Transverse colon (tissue), 4 donors: ENCODE results near the gene ABHD16A. TPM values are rescaled to one million over a fixed set of nuclear protein-coding genes. Genes with fewer than 3 reads are reported as not detected.

ENCODE experiments used
- DNase-seq: peaks from one replicate; pipeline ENCODE4 v3.0.0-alpha.2; 2019
- H3K27ac ChIP-seq, 4 donors: fragments of 200-600 bp; sonication (generic); 2 replicates each; pipeline ENCODE4 v1.5.1; 2016 to 2018; ENCODE audit warnings: inconsistent platforms in 4 of 4
- H3K27me3 ChIP-seq: fragments of 200-600 bp; sonication (generic); 2 replicates; pipeline ENCODE4 v1.5.1; 2017; ENCODE audit warnings: inconsistent platforms
- H3K36me3 ChIP-seq, 4 donors: fragments of 200-600 bp; sonication (generic); 2 replicates each; pipeline ENCODE4 v1.5.1; 2017 to 2019; ENCODE audit warnings: inconsistent platforms in 4 of 4
- H3K4me1 ChIP-seq, 4 donors: fragments of 200-600 bp; sonication (generic); 2 replicates each; pipeline ENCODE4 v1.5.1; 2017 to 2020; ENCODE audit warnings: inconsistent platforms in 4 of 4
- H3K4me3 ChIP-seq, 4 donors: fragments of 200-600 bp; sonication (generic); 1 replicate in 1 of 4; 2 replicates in 3 of 4; pipeline versions ENCODE4 v1.5.1 to v1.6.1; 2017 to 2019; ENCODE audit warnings: inconsistent platforms in 4 of 4
- H3K9me3 ChIP-seq, 2 donors: fragments of 200-600 bp; sonication (generic); 2 replicates each; pipeline ENCODE4 v1.5.1; 2017 to 2019; ENCODE audit warnings: inconsistent platforms in 2 of 2
- CTCF ChIP-seq, 5 experiments: fragments of 200-600 bp in 3 of 5; fragments of 450-650 bp in 2 of 5; sonication (generic) in 3 of 5; IDR thresholded peaks; 1 replicate in 2 of 5; 2 replicates in 3 of 5; pipeline ENCODE4 v1.5.1; 2016 to 2017; ENCODE audit warnings: antibody characterized with exemption in 5 of 5, inconsistent platforms in 3 of 5, mild to moderate bottlenecking in 2 of 5, moderate library complexity in 1 of 5
- EP300 ChIP-seq: sonication (generic); formaldehyde crosslinking; IDR thresholded peaks from one replicate; pipeline ENCODE4 v1.6.1; 2017; ENCODE audit warnings: antibody characterized with exemption, low read depth
- POLR2A ChIP-seq: fragments of 450-650 bp; IDR thresholded peaks from one replicate; pipeline ENCODE4 v1.6.1; 2016; ENCODE audit warnings: antibody characterized with exemption, mild to moderate bottlenecking, moderate library complexity
- POLR2AphosphoS5 ChIP-seq, 3 donors: sonication (generic); formaldehyde crosslinking; IDR thresholded peaks; one replicate each; pipeline ENCODE4 v1.6.1; 2016; ENCODE audit warnings: antibody characterized with exemption in 3 of 3
- WGBS, 2 donors: methylation state at CpG; one replicate each; pipeline ENCODE4 v1.1.5; 2018; ENCODE audit warnings: low coverage in 1 of 2; 5-methylcytosine and 5-hydroxymethylcytosine counted together
- in situ Hi-C, 4 donors: fragments of 200-750 bp; cut with MboI; loops; one replicate each; pipeline versions ENCODE4 v1.15.0 to v1.15.1; 2017; ENCODE audit warnings: low sequenced_read_pairs in 3 of 4, low pct_ligation_motif_present in 1 of 4, low pct_unique_long_range_greater_than_20kb in 1 of 4
- intact Hi-C: fragments of 100-400 bp; cut with DNase I; formaldehyde crosslinking; loops from one replicate; pipeline ENCODE4 v1.15.1; 2023; ENCODE audit warnings: low total_unique reads
- total RNA-seq, 4 donors: library from RNA; depleted of rRNA; stranded (reverse); fragments of >200 nt; gene quantifications; one replicate each; pipeline ENCODE4 v1.1.0, GENCODE V29; 2016

The ABHD16A gene
- total RNA-seq, 4 donors from 2014 or later = 45.4 to 72.8 (median 67.4) TPM

GRCh38 chr6:31740397-31741223 lies 37.5 kb upstream of the ABHD16A start:
- 16 to 17% methylated on average over 7 to 29 of the region's 29 CpGs for WGBS, 2 donors
- Histone ChIP-seq H3K9me3 (no peaks in the 10 kb centered on the region), H3K27ac (peak overlapping the region; percentile 89 to 98 (median 96)), H3K36me3 (no peaks in the 10 kb centered on the region), H3K27me3 (no peaks in the 10 kb centered on the region), H3K4me3 (peak overlapping the region; percentile 58 to 73 (median 68)), H3K4me1 (peaks cover 13 to 43% (median 37%) of the 10 kb centered on the region in 4 donors)
- intact Hi-C loops = no loop called here
- in situ Hi-C loops = no loop called here
- TF ChIP-seq CTCF (IDR thresholded peaks at IDR 0.05) (no peak), POLR2AphosphoS5 (IDR thresholded peaks at IDR 0.05) (no peak), EP300 (no peak), POLR2A (no peak)
- DNase-seq = peak; percentile 60

- peak; percentile 99 for DNase-seq
- 0% methylated on average over 58 of the region's 58 CpGs; no CpG with 5 or more reads in 1 of the 2 donors for WGBS, 2 donors
- peak within 1 kb of the TSS; percentile 58 to 73 (median 68) for H3K4me3 ChIP-seq
- no peaks in the 10 kb centered on the region for H3K36me3 ChIP-seq
- peaks cover 13 to 44% (median 37%) of the 10 kb centered on the region in 4 donors for H3K4me1 ChIP-seq
- H3K27ac ChIP-seq = peak within 1 kb of the TSS; percentile 96 to 99 (median 98)
- no peaks in the 10 kb centered on the region for H3K27me3 ChIP-seq
- intact Hi-C loops (no loop called here), in situ Hi-C loops (loop anchor here in 1 of 4 donors (10.0 kb wide), 1 partner anchor 85 kb away; the partner anchor contains the start of gene HSPA1B)
- H3K9me3 ChIP-seq = no peaks in the 10 kb centered on the region
- peak; percentile 79 for TF ChIP-seq POLR2A
- no peak for TF ChIP-seq EP300
- TF ChIP-seq POLR2AphosphoS5 (IDR thresholded peaks at IDR 0.05) = peak; percentile 76 to 92 (median 85)
- no peak for TF ChIP-seq CTCF (IDR thresholded peaks at IDR 0.05)
These were observed 36.7 kb upstream of the ABHD16A start, which contains the start of gene MSH5 for GRCh38 chr6:31739639-31740396. TSS of gene MSH5 (plus strand) at chr6:31740005. CDS start at chr6:31740467, 462 bp downstream.

GRCh38 chr6:31737991-31738979 lies 35.2 kb upstream of the ABHD16A start:
- Histone ChIP-seq H3K9me3 (no peaks in the 10 kb centered on the region), H3K4me3 (peak overlapping the region in 2 of 4 donors; percentile 4 to 7), H3K4me1 (peaks cover 23 to 60% (median 52%) of the 10 kb centered on the region in 4 donors), H3K27ac (peak overlapping the region; percentile 96 to 99 (median 98)), H3K27me3 (no peaks in the 10 kb centered on the region), H3K36me3 (peaks cover 0 to 7% (median under 1%) of the 10 kb centered on the region in 4 donors)
- intact Hi-C loops = no loop called here
- WGBS, 2 donors = 0 to 17% methylated on average over 1 to 6 of the region's 6 CpGs
- in situ Hi-C loops = loop anchor here in 1 of 4 donors (10.0 kb wide), 1 partner anchor 87 kb away; the partner anchor contains the start of gene HSPA1B
- TF ChIP-seq CTCF (IDR thresholded peaks at IDR 0.05) (peak in 3 of 5 experiments; percentile 10 to 44 (median 11)), POLR2AphosphoS5 (IDR thresholded peaks at IDR 0.05) (peak; percentile 15 to 67 (median 60)), EP300 (peak; percentile 36), POLR2A (peak; percentile 64)
- peak; percentile 84 for DNase-seq
